ENCODE measurements around the gene OPCML.

OPCML gene

GRCh38 chr11:133545199-133545803 is 13.0 kb upstream of the OPCML start:
- peak; percentile 32 for DNase-seq (ENCODE audit: extremely low spot score)
- no peak for TF ChIP-seq CTCF (IDR thresholded peaks at IDR 0.05; ENCODE audit: control extremely low read depth, extremely low read depth, low read depth, missing control alignments)
- CTCF ChIA-PET: interaction anchor here (1.1 kb wide), 1 partner anchor 17 kb away, joined by 3 read pairs; no protein-coding TSS in a partner anchor
- POLR2A ChIA-PET: no interaction called here

- ChIA-PET POLR2A (no interaction called here), CTCF (interaction anchor here (0.8 to 1.4 kb wide), 2 partner anchors 10 to 12 kb away, joined by 3 read pairs; no protein-coding TSS in a partner anchor)
- no peak for TF ChIP-seq CTCF (IDR thresholded peaks at IDR 0.05; ENCODE audit: control extremely low read depth, extremely low read depth, low read depth, missing control alignments)
- DNase-seq (ENCODE audit: extremely low spot score): no peak
These were observed 9.4 kb upstream of the OPCML start for GRCh38 chr11:133541720-133542095.

- POLR2A ChIA-PET: no interaction called here
- no peak for TF ChIP-seq CTCF (IDR thresholded peaks at IDR 0.05; ENCODE audit: control extremely low read depth, extremely low read depth, low read depth, missing control alignments)
- CTCF ChIA-PET: interaction anchor here (1.4 kb wide), 1 partner anchor 12 kb away, joined by 3 read pairs; no protein-coding TSS in a partner anchor
- no peak for DNase-seq (ENCODE audit: extremely low spot score)
These were observed 8.9 kb upstream of the OPCML start for GRCh38 chr11:133541021-133541719.

- no peak for TF ChIP-seq CTCF (IDR thresholded peaks at IDR 0.05; ENCODE audit: control extremely low read depth, extremely low read depth, low read depth, missing control alignments)
- ChIA-PET CTCF (no interaction called here), POLR2A (no interaction called here)
- DNase-seq (ENCODE audit: extremely low spot score): no peak
These were observed 3.9 kb upstream of the OPCML start for GRCh38 chr11:133536198-133536597.

GRCh38 chr11:133533205-133533604 is 904 bp upstream of the OPCML start:
- POLR2A ChIA-PET: no interaction called here
- TF ChIP-seq CTCF (IDR thresholded peaks at IDR 0.05; ENCODE audit: control extremely low read depth, extremely low read depth, low read depth, missing control alignments): no peak
- DNase-seq (ENCODE audit: extremely low spot score): no peak
- CTCF ChIA-PET: no interaction called here

GRCh38 chr11:133531458-133531857 is 843 bp downstream of the OPCML start:
- no peak for TF ChIP-seq CTCF (IDR thresholded peaks at IDR 0.05; ENCODE audit: control extremely low read depth, extremely low read depth, low read depth, missing control alignments)
- no peak for DNase-seq (ENCODE audit: extremely low spot score)
- CTCF ChIA-PET: interaction anchor here (1.3 to 1.8 kb wide), 2 partner anchors 10 to 11 kb away, joined by 3 to 5 read pairs; no protein-coding TSS in a partner anchor
- POLR2A ChIA-PET: no interaction called here
